Karpas-422 (cell line): ENCODE measurements around the gene FGD2. TPM values are rescaled to one million over a fixed set of nuclear protein-coding genes. Genes with fewer than 3 reads are reported as not detected.

ENCODE experiments used
- DNase-seq: peaks from one replicate; pipeline ENCODE4 v3.0.0-alpha.2; 2015
- H2AFZ ChIP-seq: fragments of 200-600 bp; sonication (generic); 2 replicates; pipeline ENCODE4 v1.6.1; 2014; ENCODE audit warnings: antibody characterized with exemption, low read length, mixed read lengths
- H3K27ac ChIP-seq: fragments of 200-600 bp; sonication (generic); 2 replicates; pipeline ENCODE4 v1.5.1; 2014; ENCODE audit warnings: mild to moderate bottlenecking, low read length, moderate library complexity
- H3K27me3 ChIP-seq: fragments of 200-600 bp; sonication (generic); 2 replicates; pipeline ENCODE4 v1.6.1; 2014; ENCODE audit warnings: low read length, mixed read lengths
- H3K36me3 ChIP-seq: fragments of 200-600 bp; sonication (generic); 2 replicates; pipeline ENCODE4 v1.6.1; 2014; ENCODE audit warnings: low read length, mixed read lengths; ENCODE audit not compliant: insufficient read depth
- H3K4me1 ChIP-seq: fragments of 200-600 bp; sonication (generic); 2 replicates; pipeline ENCODE4 v1.6.1; 2014; ENCODE audit warnings: mild to moderate bottlenecking, low read length, mixed read lengths
- H3K4me2 ChIP-seq: fragments of 200-600 bp; sonication (generic); 2 replicates; pipeline ENCODE4 v1.6.1; 2014; ENCODE audit warnings: low read length, low read depth, mild to moderate bottlenecking; ENCODE audit not compliant: poor library complexity, severe bottlenecking
- H3K4me3 ChIP-seq: fragments of 200-600 bp; sonication (generic); 2 replicates; pipeline ENCODE4 v1.5.1; 2014; ENCODE audit warnings: mild to moderate bottlenecking, antibody characterized with exemption, low read length, mixed read lengths
- H3K79me2 ChIP-seq: fragments of 200-600 bp; sonication (generic); 2 replicates; pipeline ENCODE4 v1.6.1; 2014; ENCODE audit warnings: mild to moderate bottlenecking, low read length, mixed read lengths
- H3K9ac ChIP-seq: fragments of 200-600 bp; sonication (generic); 2 replicates; pipeline ENCODE4 v1.6.0; 2014; ENCODE audit warnings: low read length
- H3K9me2 ChIP-seq: fragments of 200-600 bp; sonication (generic), shearing (Covaris generic); replicated peaks from 2 replicates; pipeline ENCODE4 v1.6.0; 2014; ENCODE audit warnings: mild to moderate bottlenecking, low read length, moderate library complexity; ENCODE audit not compliant: insufficient read depth
- H3K9me3 ChIP-seq: fragments of 300-700, 200-600 bp; sonication (generic); 2 replicates; pipeline ENCODE4 v1.6.1; 2014; ENCODE audit warnings: low read length, mixed read lengths
- H4K20me1 ChIP-seq: fragments of 200-600 bp; sonication (generic); 2 replicates; pipeline ENCODE4 v1.6.1; 2014; ENCODE audit warnings: mild to moderate bottlenecking, antibody characterized with exemption, low read length, low read depth; ENCODE audit not compliant: insufficient read depth
- total RNA-seq: library from RNA; depleted of rRNA; stranded (reverse); fragments of >200 nt; shearing (Covaris generic); gene quantifications from 2 replicates; pipeline ENCODE4 v1.2.3, GENCODE V29; 2014; ENCODE audit warnings: low replicate concordance

FGD2 gene
- total RNA-seq, 1 experiment from 2014 or later = 37.1 TPM

DNA sequence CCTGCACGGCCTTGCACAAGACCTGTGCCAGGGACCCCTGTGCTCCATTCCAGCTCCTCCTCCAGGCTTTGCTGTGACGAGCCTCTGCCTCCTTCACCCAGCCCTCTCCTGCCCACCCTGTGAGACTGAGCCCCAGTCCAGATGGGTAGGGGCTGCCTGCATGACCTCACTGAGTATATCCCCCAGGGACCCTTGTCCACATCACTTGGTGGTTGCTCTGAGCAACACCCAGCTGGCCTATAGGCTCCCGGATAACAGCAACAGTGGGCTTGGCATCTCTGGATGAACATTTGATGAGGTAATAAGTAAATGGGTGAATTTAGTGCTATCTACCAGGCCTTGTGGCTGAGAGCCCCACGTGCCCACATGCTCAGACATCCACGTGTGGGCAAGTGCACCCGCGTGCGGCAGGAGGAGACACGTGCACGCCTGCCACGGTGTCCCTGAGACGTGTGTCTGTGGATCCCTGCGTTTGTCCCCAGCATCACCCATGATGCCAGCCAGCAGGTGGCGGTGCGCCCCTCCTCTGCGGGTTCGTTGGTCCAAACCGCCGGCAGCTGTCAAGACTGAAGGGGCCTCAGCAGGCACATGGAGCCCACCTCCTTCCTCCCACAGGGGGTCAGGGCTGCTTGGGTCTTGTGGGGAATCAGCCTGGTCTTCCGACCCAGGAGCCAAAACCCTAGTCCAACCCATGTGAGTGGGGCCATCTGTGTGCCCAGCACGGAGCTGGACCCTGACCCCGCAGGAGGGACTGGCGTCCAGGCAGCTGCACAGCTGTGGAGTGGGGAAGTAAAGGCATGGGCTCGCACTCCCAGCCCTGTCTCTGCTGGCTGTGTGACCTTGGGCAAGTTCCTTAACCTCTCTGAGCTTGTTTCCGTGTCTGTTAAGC is 45.9 kb downstream of the FGD2 start:
- H3K9ac ChIP-seq = no peak overlapping the region
- no peaks in the 10 kb centered on the region for H3K9me3 ChIP-seq
- no peak overlapping the region for H3K4me3 ChIP-seq
- no peak overlapping the region for H3K27ac ChIP-seq
- peak overlapping the region; percentile 5 for H3K4me2 ChIP-seq
- H3K27me3 ChIP-seq = no peaks in the 10 kb centered on the region
- no peaks in the 10 kb centered on the region for H3K36me3 ChIP-seq
- H3K79me2 ChIP-seq = no peaks in the 10 kb centered on the region
- no peak overlapping the region for H2AFZ ChIP-seq
- H3K9me2 ChIP-seq = no peaks in the 10 kb centered on the region
- DNase-seq = peak; percentile 93
- no peaks in the 10 kb centered on the region for H4K20me1 ChIP-seq
- peaks cover 16% of the 10 kb centered on the region for H3K4me1 ChIP-seq

DNA sequence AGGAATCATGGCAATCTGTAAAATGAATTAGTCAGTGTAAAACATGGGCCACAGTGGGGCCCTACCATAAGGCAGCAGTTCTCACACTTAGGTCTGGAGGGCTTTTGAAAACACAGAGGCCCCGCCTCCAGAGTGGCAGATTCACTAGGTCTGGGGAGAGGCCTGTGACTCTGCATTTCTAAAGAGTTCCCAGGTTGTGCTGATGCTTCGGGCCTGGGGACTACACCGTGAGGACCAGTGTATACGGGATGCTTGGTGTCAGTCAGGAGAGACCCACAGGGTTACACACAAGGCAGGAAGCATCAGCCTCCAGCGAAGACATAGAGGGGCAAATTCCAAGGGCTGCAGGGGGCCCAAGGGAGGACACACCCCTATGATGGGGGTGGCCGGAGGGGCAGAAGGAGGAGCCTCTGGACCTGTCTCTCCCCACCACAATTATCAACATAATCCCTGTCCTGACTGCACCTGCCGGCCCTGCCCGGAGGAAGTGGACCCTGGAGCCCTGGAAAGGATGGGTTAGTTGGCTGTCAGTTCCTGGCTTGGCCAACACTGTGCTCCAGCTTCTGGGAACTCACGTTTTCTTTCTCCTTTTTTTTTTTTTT is 46.7 kb downstream of the FGD2 start:
- H3K9ac ChIP-seq = no peak overlapping the region
- H3K27ac ChIP-seq = no peak overlapping the region
- no peak for DNase-seq
- H3K4me2 ChIP-seq = no peak overlapping the region
- no peaks in the 10 kb centered on the region for H3K9me2 ChIP-seq
- H3K4me1 ChIP-seq = peaks cover 16% of the 10 kb centered on the region
- no peaks in the 10 kb centered on the region for H3K79me2 ChIP-seq
- H3K36me3 ChIP-seq = no peaks in the 10 kb centered on the region
- H2AFZ ChIP-seq = no peak overlapping the region
- H3K27me3 ChIP-seq = no peaks in the 10 kb centered on the region
- no peaks in the 10 kb centered on the region for H3K9me3 ChIP-seq
- no peak overlapping the region for H3K4me3 ChIP-seq
- no peaks in the 10 kb centered on the region for H4K20me1 ChIP-seq

DNA sequence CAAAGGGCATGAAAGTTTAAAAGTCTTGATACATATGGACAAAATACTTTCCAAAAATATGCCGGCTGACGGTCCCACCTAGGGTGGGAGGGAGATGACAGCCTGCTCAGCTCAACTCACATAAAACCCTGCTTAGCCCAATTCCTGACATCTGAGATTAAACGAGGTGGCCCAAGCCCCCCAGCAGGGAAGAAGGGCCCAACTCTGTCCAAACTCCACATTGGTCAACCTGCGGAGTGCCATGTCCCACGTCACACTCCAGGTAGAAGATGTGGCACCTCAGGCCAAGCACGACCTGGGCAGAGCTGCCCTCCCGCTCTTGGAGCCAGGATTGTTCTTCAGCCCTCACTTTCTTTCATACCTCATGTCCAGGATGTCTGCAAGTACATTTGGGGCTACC is 48.2 kb downstream of the FGD2 start:
- H3K27me3 ChIP-seq = no peaks in the 10 kb centered on the region
- no peak overlapping the region for H2AFZ ChIP-seq
- H3K4me2 ChIP-seq = no peak overlapping the region
- H3K9ac ChIP-seq = no peak overlapping the region
- no peaks in the 10 kb centered on the region for H3K79me2 ChIP-seq
- no peak for DNase-seq
- H3K4me3 ChIP-seq = no peak overlapping the region
- no peaks in the 10 kb centered on the region for H3K36me3 ChIP-seq
- H3K27ac ChIP-seq = no peak overlapping the region
- H4K20me1 ChIP-seq = no peaks in the 10 kb centered on the region
- peaks cover 16% of the 10 kb centered on the region for H3K4me1 ChIP-seq
- H3K9me2 ChIP-seq = no peaks in the 10 kb centered on the region
- no peaks in the 10 kb centered on the region for H3K9me3 ChIP-seq

DNA sequence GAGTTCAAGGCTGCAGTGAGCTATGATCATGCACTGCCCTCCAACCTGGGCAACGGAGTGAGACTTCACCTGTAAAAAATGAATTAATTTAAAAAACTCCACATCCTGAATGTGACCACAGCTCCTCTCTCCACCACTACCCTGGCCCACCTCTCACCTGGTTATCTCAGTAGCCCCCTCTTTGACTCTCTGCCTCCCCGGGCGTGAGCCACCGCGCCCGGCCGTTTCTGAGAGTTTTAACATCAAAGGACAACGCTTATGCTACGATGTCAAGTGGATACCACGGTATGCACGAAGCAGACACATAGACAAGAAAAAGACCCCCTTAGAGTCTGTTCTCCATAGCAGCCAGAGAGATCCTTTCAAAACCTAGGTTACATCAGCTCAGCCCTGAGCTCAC is 48.7 kb downstream of the FGD2 start:
- Histone ChIP-seq H4K20me1 (no peaks in the 10 kb centered on the region), H3K36me3 (no peaks in the 10 kb centered on the region), H3K27ac (no peak overlapping the region), H3K79me2 (no peaks in the 10 kb centered on the region), H3K27me3 (no peaks in the 10 kb centered on the region), H3K4me3 (no peak overlapping the region), H3K4me2 (no peak overlapping the region), H3K9me2 (no peaks in the 10 kb centered on the region), H3K9ac (no peak overlapping the region), H3K9me3 (no peaks in the 10 kb centered on the region), H3K4me1 (peaks cover 16% of the 10 kb centered on the region), H2AFZ (no peak overlapping the region)
- no peak for DNase-seq

DNA sequence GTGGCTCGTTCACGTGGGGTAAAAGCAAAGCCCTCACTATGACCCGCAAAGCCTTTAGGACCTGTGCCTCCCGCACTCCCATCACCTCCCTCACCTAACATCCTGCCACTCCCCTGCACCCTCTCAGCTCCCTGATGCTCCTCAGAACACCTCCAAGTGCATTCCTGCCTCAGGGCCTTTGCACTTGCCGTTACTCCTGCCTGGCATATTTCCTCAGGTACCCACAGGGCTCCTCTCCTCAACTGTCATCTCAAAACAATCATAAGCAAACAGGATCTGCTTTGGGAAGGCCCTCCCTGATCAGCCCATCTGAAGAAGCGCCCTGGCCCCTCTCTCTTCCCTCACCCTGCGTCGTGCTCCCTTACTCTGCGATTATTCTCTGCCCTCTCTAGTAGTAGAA is 49.1 kb downstream of the FGD2 start:
- no peaks in the 10 kb centered on the region for H3K36me3 ChIP-seq
- no peaks in the 10 kb centered on the region for H3K79me2 ChIP-seq
- H3K4me1 ChIP-seq = peaks cover 16% of the 10 kb centered on the region
- H2AFZ ChIP-seq = no peak overlapping the region
- no peaks in the 10 kb centered on the region for H3K9me2 ChIP-seq
- H4K20me1 ChIP-seq = no peaks in the 10 kb centered on the region
- no peak overlapping the region for H3K4me2 ChIP-seq
- H3K4me3 ChIP-seq = no peak overlapping the region
- no peak overlapping the region for H3K27ac ChIP-seq
- no peaks in the 10 kb centered on the region for H3K9me3 ChIP-seq
- DNase-seq = no peak
- no peaks in the 10 kb centered on the region for H3K27me3 ChIP-seq
- no peak overlapping the region for H3K9ac ChIP-seq

DNA sequence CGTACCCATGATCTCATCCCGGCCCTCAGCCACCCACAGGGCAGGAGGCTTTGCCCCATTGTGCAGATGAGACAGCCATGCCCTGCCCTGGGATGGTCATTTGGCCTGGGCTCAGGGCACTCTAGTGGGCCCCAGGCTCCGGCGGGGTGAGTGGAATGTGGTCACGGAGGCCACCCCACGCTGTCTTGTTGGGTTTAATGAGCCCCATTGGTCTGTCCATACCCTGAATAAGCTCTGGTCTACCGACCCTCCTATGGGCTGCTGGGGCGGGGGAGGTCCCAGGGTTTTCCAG is 50.6 kb downstream of the FGD2 start:
- Histone ChIP-seq H3K27ac (no peak overlapping the region), H3K9me2 (no peaks in the 10 kb centered on the region), H3K36me3 (no peaks in the 10 kb centered on the region), H3K4me2 (no peak overlapping the region), H3K9me3 (no peaks in the 10 kb centered on the region), H3K79me2 (no peaks in the 10 kb centered on the region), H3K4me1 (peaks cover 4% of the 10 kb centered on the region), H3K9ac (no peak overlapping the region), H4K20me1 (no peaks in the 10 kb centered on the region), H3K4me3 (no peak overlapping the region), H2AFZ (no peak overlapping the region), H3K27me3 (no peaks in the 10 kb centered on the region)
- DNase-seq = no peak

DNA sequence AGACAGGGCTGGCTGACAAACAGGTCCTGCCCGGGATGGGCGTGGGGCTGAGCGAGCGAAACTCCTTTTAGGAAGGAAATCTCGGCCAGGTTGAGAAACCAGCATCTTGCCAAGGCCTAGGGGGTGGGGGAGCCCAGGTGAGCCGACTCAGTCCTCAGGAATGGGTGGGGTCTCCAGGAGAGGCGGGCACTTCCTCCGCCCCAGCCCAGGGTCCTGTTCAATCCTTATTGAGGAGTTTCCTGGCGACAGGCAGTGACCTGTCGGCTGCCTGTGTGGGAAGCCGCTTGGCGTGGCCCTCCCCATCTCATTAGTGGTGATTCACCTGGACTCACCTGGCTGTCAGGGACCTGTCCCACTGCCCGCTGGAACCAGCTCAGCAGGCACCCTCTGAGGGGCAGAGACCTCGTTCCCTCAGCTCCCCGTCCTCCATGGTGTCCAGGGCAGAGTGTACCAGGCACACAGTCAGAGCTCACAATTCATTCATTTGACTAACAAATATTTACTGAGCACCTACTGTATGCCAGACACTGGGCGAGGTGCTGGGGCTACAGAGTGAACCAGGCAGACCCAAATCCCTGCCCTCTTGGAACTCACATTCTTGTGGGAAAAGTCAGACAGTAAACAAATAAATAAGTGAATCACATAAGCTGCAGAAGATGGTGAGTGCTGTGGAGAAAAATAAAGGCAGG is 51.1 kb downstream of the FGD2 start:
- Histone ChIP-seq H3K9me3 (no peaks in the 10 kb centered on the region), H4K20me1 (no peaks in the 10 kb centered on the region), H3K4me1 (no peaks in the 10 kb centered on the region), H3K79me2 (no peaks in the 10 kb centered on the region), H3K27ac (no peak overlapping the region), H2AFZ (no peak overlapping the region), H3K9me2 (no peaks in the 10 kb centered on the region), H3K27me3 (no peaks in the 10 kb centered on the region), H3K4me3 (no peak overlapping the region), H3K9ac (no peak overlapping the region), H3K4me2 (no peak overlapping the region), H3K36me3 (no peaks in the 10 kb centered on the region)
- no peak for DNase-seq

DNA sequence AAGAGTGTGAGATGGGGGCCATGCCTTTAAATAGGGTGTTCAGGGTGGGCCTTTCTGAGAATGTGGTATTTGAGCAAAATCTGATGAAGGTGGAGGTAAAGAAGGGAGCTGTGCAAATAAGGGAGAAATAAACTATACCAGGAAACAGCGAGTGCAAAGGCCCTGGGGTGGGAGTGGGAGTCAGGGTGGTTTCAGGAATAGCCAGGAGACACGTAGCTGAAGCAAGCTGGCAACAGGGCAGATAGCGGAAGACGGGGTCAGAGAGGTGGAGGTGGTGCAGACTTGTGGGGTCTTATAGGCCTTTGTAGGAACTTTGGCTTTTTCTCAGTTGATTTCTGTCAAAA is 51.6 kb downstream of the FGD2 start:
- DNase-seq = no peak
- Histone ChIP-seq H2AFZ (no peak overlapping the region), H3K4me3 (no peak overlapping the region)

More for the DNA sequence above, 51.6 kb downstream of the FGD2 start:
- Histone ChIP-seq H3K9me2 (no peaks in the 10 kb centered on the region), H3K79me2 (no peaks in the 10 kb centered on the region), H3K9me3 (no peaks in the 10 kb centered on the region), H4K20me1 (no peaks in the 10 kb centered on the region), H3K27me3 (no peaks in the 10 kb centered on the region), H3K27ac (no peak overlapping the region), H3K9ac (no peak overlapping the region), H3K4me2 (no peak overlapping the region), H3K4me1 (no peaks in the 10 kb centered on the region), H3K36me3 (no peaks in the 10 kb centered on the region)
